SK-N-SH treated with all-trans-retinoic acid at 6 μM for 48 hours (cell line): ENCODE measurements around the gene PDZD2.

Experiments
- ARNTL ChIP-seq: fragments of 450-650 bp; formaldehyde crosslinking; IDR thresholded peaks from 2 replicates; pipeline ENCODE4 v1.5.0; 2020; ENCODE audit warnings: low read depth, mild to moderate bottlenecking, moderate library complexity, borderline replicate concordance
- OSR1 ChIP-seq: fragments of 250-450 bp; sonication (Bioruptor Pico); IDR thresholded peaks from 2 replicates; pipeline ENCODE4 v1.8.0; 2022; ENCODE audit warnings: moderate library complexity, mild to moderate bottlenecking, inconsistent platforms
- RARB ChIP-seq: fragments of 250-450 bp; sonication (Bioruptor Pico); IDR thresholded peaks from 2 replicates; pipeline ENCODE4 v1.8.0; 2021; ENCODE audit warnings: mild to moderate bottlenecking, moderate library complexity
- ZFP3 ChIP-seq: fragments of 250-450 bp; sonication (Bioruptor Pico); IDR thresholded peaks from 2 replicates; pipeline ENCODE4 v1.5.0; 2020; ENCODE audit warnings: mild to moderate bottlenecking, moderate library complexity
- ZNF8 ChIP-seq: fragments of 450-650 bp; formaldehyde crosslinking; IDR thresholded peaks from 2 replicates; pipeline ENCODE4 v1.5.0; 2020; ENCODE audit warnings: mild to moderate bottlenecking, moderate library complexity

- TF ChIP-seq ZNF8 (CRISPR knock-in tag) = no peak
- TF ChIP-seq ZFP3 (CRISPR knock-in tag) = no peak
- TF ChIP-seq OSR1 (CRISPR knock-in tag) = no peak
- no peak for TF ChIP-seq RARB (CRISPR knock-in tag)
- TF ChIP-seq ARNTL (CRISPR knock-in tag) = no peak
Measured at GRCh38 chr5:32057187-32058096, 418.5 kb downstream of the PDZD2 start.
